Muscle layer of colon (tissue), 2 donors: ENCODE data around the gene SEMA4B.

Experiments used
- H3K27ac ChIP-seq: one replicate; pipeline ENCODE4 v1.7.0; 2013; ENCODE audit warnings: low read depth, mild to moderate bottlenecking, low read length, moderate library complexity
- H3K27me3 ChIP-seq, 2 donors: one replicate each; pipeline ENCODE4 v1.7.0; 2013; ENCODE audit warnings: low read length in 2 of 2, mild to moderate bottlenecking in 2 of 2; ENCODE audit not compliant: insufficient read depth in 2 of 2, control insufficient read depth in 1 of 2
- H3K36me3 ChIP-seq: one replicate; pipeline ENCODE4 v1.7.0; 2013; ENCODE audit warnings: mild to moderate bottlenecking, low read length; ENCODE audit not compliant: insufficient read depth
- H3K4me1 ChIP-seq: one replicate; pipeline ENCODE4 v1.7.0; 2013; ENCODE audit warnings: mild to moderate bottlenecking, low read length; ENCODE audit not compliant: insufficient read depth
- H3K4me3 ChIP-seq, 2 donors: one replicate each; pipeline ENCODE4 v1.7.0; 2013; ENCODE audit warnings: low read length in 2 of 2, low read depth in 1 of 2, mild to moderate bottlenecking in 1 of 2, moderate library complexity in 1 of 2
- H3K9ac ChIP-seq: one replicate; pipeline ENCODE4 v1.7.0; 2013; ENCODE audit warnings: low read length
- H3K9me3 ChIP-seq: one replicate; pipeline ENCODE4 v1.7.0; 2013; ENCODE audit warnings: mild to moderate bottlenecking, low read length
- donor health status: abdominal sarcoma.
- donor health status: Adenocarcinoma of cecum.

The SEMA4B gene

GRCh38 chr15:90232196-90232595 lies 31.1 kb downstream of the SEMA4B start:
- H3K4me1 ChIP-seq, result peaks cover 62% of the 10 kb centered on the region
- H3K36me3 ChIP-seq, result peaks cover 35% of the 10 kb centered on the region
- no peaks in the 10 kb centered on the region for H3K9me3 ChIP-seq
- peak overlapping the region in 1 of 2 donors; percentile 84 for H3K4me3 ChIP-seq
- H3K27ac ChIP-seq, result no peak overlapping the region
- H3K27me3 ChIP-seq, result no peaks in the 10 kb centered on the region
- no peak overlapping the region for H3K9ac ChIP-seq

GRCh38 chr15:90232941-90233386 lies 31.8 kb downstream of the SEMA4B start:
- peak overlapping the region; percentile 59 for H3K27ac ChIP-seq
- H3K9ac ChIP-seq, result peak overlapping the region; percentile 84
- no peaks in the 10 kb centered on the region for H3K27me3 ChIP-seq
- H3K4me3 ChIP-seq, result peak overlapping the region; percentile 53 to 84
- H3K4me1 ChIP-seq, result peaks cover 61% of the 10 kb centered on the region
- H3K9me3 ChIP-seq, result no peaks in the 10 kb centered on the region
- H3K36me3 ChIP-seq, result peaks cover 33% of the 10 kb centered on the region

GRCh38 chr15:90233387-90234095 lies 32.4 kb downstream of the SEMA4B start, which contains the start of gene CIB1:
Gene CIB1, minus strand, starts transcription at chr15:90233941. Its CDS starts 56 bp downstream, at chr15:90233885.
- peaks cover 34% of the 10 kb centered on the region for H3K36me3 ChIP-seq
- peak within 1 kb of the TSS; percentile 79 for H3K27ac ChIP-seq
- peak within 1 kb of the TSS; percentile 84 for H3K9ac ChIP-seq
- H3K9me3 ChIP-seq, result no peaks in the 10 kb centered on the region
- no peaks in the 10 kb centered on the region for H3K27me3 ChIP-seq
- H3K4me3 ChIP-seq, result peak within 1 kb of the TSS; percentile 63 to 84
- H3K4me1 ChIP-seq, result peaks cover 56% of the 10 kb centered on the region

- Histone ChIP-seq H3K4me3 (peak within 1 kb of the TSS; percentile 63 to 84), H3K27me3 (no peaks in the 10 kb centered on the region), H3K9ac (peak within 1 kb of the TSS; percentile 84), H3K4me1 (peaks cover 48% of the 10 kb centered on the region), H3K36me3 (peaks cover 31% of the 10 kb centered on the region), H3K27ac (peak within 1 kb of the TSS; percentile 79), H3K9me3 (no peaks in the 10 kb centered on the region)
These were observed 33.2 kb downstream of the SEMA4B start, which contains the start of gene GDPGP1 for GRCh38 chr15:90234096-90234988. Gene GDPGP1, plus strand, starts transcription at chr15:90234209. Its CDS starts 6,700 bp downstream, at chr15:90240909.

GRCh38 chr15:90239371-90239770 lies 38.2 kb downstream of the SEMA4B start:
- Histone ChIP-seq H3K9me3 (no peaks in the 10 kb centered on the region), H3K9ac (no peak overlapping the region), H3K4me1 (peaks cover 8% of the 10 kb centered on the region), H3K4me3 (no peak overlapping the region), H3K36me3 (peaks cover 15% of the 10 kb centered on the region), H3K27me3 (no peaks in the 10 kb centered on the region), H3K27ac (no peak overlapping the region)

- Histone ChIP-seq H3K27ac (no peak overlapping the region), H3K9ac (no peak overlapping the region), H3K4me3 (no peak overlapping the region), H3K4me1 (no peaks in the 10 kb centered on the region), H3K36me3 (peaks cover 15% of the 10 kb centered on the region), H3K9me3 (no peaks in the 10 kb centered on the region), H3K27me3 (no peaks in the 10 kb centered on the region)
These were observed 39.7 kb downstream of the SEMA4B start for GRCh38 chr15:90240856-90241255.

GRCh38 chr15:90241343-90242192 lies 40.4 kb downstream of the SEMA4B start:
- Histone ChIP-seq H3K27me3 (no peaks in the 10 kb centered on the region), H3K27ac (no peak overlapping the region), H3K36me3 (peaks cover 15% of the 10 kb centered on the region), H3K4me3 (no peak overlapping the region), H3K4me1 (no peaks in the 10 kb centered on the region), H3K9me3 (no peaks in the 10 kb centered on the region), H3K9ac (no peak overlapping the region)

- Histone ChIP-seq H3K9me3 (no peaks in the 10 kb centered on the region), H3K4me3 (no peak overlapping the region), H3K9ac (no peak overlapping the region), H3K27me3 (no peaks in the 10 kb centered on the region), H3K36me3 (no peaks in the 10 kb centered on the region), H3K4me1 (peaks cover 4% of the 10 kb centered on the region), H3K27ac (no peak overlapping the region)
These were observed 43.0 kb downstream of the SEMA4B start for GRCh38 chr15:90243943-90244639.

GRCh38 chr15:90248789-90249202 lies 47.7 kb downstream of the SEMA4B start:
- Histone ChIP-seq H3K4me1 (peaks cover 9% of the 10 kb centered on the region), H3K27ac (no peak overlapping the region)

GRCh38 chr15:90249203-90249863 lies 48.2 kb downstream of the SEMA4B start, which contains the start of gene TTLL13:
Gene TTLL13, plus strand, starts transcription at chr15:90249556. Its CDS starts 1,075 bp downstream, at chr15:90250631.
- Histone ChIP-seq H3K4me1 (peaks cover 9% of the 10 kb centered on the region), H3K9ac (no peak within 1 kb of the TSS), H3K4me3 (peak within 1 kb of the TSS; percentile 65 to 68), H3K27ac (no peak within 1 kb of the TSS), H3K9me3 (no peaks in the 10 kb centered on the region), H3K27me3 (no peaks in the 10 kb centered on the region), H3K36me3 (no peaks in the 10 kb centered on the region)

More at GRCh38 chr15:90248789-90249202, 47.7 kb downstream of the SEMA4B start:
- no peaks in the 10 kb centered on the region for H3K27me3 ChIP-seq
- H3K4me3 ChIP-seq, result peak overlapping the region in 1 of 2 donors; percentile 68
- no peaks in the 10 kb centered on the region for H3K36me3 ChIP-seq
- no peaks in the 10 kb centered on the region for H3K9me3 ChIP-seq
- H3K9ac ChIP-seq, result no peak overlapping the region
